ENCODE data around the gene NBL1.
"Not testable (repeated sequence)": the region's sequence is repeated elsewhere in the genome, so short reads cannot be mapped to it uniquely, and the experiment has no call there.

Gene NBL1

DNA sequence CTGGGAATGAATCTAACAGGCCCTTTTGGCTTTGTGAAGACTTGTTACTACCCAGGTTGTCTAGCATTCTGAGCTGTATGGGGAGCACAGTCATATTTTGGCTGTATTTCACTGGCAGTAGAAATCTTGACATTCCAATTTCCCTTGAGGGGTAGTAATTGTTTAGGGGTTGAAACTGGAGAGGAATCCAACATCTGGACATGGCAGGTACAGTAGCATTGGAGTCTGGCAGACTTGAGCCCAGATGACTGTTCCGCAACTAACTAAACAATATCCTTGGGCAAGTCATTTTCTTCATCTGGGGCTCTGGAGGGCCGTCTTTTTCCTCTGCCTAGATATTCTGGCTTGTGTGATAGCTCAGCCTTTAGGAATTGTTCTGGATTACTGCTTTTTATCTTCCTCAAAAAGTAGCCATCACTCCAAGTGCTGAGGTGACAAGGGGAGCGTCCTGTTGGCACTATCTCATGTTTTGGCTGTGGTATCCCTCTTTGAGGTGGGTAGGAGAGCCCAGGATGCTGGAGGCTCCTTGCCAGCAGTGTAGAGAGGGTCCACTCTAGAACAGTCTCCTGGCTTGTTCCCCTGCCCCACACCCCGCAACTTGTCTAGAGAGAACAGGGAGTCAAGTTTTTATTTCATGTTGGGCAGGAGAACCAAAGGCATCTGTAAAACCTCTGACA is 22.7 kb upstream of the NBL1 start:
- DNase-seq (ENCODE audit: low read depth in 2 of 2) = no peak

DNA sequence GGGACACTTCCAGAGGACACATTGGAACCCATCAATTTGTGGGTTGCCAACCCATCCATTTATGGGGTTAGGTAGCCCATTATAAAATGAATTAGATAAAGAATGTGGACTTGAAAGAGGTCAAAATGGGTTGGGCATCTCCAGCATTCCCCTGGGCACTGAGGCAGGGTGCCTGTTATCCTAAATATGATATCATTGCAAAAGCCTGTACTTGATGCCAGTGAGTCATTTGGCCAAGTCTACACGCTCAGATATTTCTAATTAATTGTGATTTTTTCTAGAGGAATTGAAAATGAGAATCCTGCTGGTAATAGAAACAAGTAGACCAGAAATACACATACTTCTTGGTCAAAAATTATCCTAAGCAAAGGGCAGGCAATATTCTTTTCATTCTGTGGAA is 21.9 kb upstream of the NBL1 start:
- DNase-seq (ENCODE audit: low read depth in 2 of 2) = no peak

DNA sequence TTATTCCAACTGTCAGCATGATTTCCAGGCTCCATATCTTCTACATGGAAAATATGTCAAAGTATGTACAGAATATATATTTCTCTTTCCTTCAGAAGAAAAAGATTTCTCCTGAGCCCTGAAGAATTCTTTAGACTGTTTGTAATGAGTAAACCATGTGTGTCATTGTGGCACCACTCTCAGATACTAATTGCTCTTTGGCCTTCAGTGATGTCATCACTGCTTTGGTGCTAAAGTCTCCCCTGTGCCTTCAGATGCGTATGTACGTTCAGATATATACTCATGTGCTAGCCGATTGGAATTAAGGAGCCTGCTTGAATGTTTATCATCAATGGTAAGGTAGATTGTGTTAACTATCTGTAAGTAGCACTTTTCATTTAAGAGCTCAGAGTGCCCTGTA is 20.6 kb upstream of the NBL1 start:
- no peak for DNase-seq (ENCODE audit: low read depth in 2 of 2)

DNA sequence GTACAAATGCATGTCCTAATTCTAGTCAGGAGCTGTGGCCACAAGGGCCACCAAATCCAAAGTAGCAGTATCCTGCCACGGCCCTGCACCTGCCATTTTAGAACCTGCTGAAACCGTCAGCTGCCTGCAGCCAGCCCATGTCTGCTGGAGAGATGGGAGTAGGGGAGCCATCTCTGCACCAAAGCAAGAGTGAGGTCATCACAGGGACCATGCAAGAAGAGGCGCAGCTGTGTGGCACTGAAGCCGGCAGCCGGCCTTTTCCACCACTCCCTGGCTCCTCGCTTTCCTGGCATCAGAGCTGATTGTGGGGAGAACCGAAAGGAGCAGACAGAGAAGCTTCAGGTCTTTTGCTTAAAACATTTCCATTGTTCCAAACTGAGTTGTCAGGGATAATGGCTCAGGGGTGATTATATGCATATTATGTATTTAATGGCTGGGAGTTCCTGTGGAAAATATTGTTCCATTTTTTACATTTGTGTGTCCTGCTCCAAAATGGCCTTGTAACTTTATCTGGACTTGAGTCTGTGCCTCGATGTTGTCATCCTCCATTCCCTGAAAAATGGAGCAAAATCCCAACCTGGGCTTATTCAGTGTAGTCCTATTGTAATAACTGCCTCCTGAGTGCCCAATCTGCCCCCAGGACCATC is 18.7 kb upstream of the NBL1 start:
- no peak for DNase-seq (ENCODE audit: low read depth in 2 of 2)

DNA sequence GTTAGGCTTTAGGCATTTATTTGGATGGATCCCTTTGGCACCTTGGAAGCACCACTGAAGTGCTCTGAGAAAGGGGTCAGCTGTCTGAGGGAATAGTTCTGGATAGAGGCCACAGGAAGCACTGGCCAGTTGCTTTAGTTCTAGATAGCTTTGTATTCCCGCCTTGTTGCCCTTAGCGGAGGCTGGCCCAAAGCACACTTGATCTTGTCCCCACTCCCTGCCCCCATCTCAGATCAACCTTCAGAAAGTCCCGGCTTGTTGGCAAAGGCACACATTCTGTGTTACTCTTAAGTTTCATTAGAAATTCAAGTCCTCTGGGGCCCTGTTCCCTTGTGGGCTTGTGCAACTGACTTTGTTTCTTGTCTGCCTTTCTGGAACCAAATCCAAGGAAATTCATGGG is 15.2 kb upstream of the NBL1 start:
- no peak for DNase-seq (ENCODE audit: low read depth in 2 of 2)

DNA sequence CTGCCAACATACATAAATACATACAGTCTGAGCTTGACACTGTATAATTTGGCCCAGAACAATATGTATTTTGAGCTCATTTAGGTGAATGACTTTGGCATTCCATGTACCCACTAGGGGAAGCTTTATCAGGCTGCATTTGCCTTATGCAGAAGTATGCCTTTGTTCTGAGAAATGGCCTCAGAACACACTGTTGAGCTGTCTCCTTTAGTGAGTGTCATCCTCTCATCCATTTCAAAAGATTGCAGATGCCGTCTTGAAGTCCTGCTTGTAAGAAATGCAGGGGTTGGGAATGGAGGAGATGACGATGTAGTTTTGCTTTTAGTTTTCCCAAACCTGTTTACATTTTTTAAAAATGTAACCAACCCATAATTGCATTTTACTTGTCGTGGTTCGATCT is 14.8 kb upstream of the NBL1 start:
- no peak for DNase-seq (ENCODE audit: low read depth in 2 of 2)

DNA sequence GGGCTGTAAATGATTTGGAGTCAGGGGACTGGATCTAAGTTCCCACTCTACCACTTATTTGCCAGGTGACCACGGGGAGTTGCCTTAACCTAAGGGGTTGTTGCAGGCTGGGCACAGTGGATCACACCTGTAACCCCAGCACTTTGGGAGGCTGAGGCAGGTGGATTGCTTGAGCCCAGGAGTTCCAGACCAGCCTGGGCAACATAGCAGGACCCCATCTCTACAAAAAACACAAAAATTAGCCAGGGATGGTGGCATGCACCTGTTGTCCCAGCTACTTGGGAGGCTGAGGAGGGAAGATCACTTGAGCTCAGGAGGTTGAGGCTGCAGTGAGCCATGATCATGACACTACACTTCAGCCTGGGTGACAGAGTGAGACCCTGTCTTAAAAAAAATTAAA is 13.9 kb upstream of the NBL1 start:
- DNase-seq (ENCODE audit: low read depth in 2 of 2) = not testable (repeated sequence)

DNA sequence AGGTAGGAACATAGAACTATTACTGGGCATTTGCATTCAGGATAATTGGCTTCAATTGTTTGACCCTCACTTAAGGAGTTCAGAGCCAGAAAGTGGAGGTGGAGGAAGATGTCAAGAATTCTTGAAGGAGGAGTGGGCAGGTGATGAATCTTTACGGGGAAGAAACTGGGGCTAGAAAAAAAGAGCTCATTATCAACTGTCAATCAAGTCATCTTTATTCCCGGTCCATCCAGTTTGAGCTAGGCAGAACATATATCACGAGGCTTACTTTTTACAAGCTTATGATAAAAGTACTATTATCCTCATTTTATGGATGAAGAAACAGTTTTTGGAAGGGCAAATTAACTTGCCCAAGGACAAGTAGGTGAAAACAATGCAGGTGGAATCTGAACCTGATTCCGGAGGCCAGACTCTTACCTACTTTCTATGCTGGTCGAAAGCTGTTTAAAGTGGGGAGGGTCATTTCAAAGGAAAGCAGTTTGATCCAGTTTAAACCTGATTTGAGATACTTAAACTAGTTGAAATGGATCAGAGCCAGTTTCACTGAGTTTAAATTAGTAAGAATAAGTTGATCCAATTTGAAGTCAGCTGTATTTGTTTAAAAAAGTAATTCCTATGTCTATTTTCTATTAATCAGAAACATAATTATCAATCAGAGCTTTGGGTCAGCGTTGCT is 13.3 kb upstream of the NBL1 start:
- no peak for DNase-seq (ENCODE audit: low read depth in 2 of 2)

DNA sequence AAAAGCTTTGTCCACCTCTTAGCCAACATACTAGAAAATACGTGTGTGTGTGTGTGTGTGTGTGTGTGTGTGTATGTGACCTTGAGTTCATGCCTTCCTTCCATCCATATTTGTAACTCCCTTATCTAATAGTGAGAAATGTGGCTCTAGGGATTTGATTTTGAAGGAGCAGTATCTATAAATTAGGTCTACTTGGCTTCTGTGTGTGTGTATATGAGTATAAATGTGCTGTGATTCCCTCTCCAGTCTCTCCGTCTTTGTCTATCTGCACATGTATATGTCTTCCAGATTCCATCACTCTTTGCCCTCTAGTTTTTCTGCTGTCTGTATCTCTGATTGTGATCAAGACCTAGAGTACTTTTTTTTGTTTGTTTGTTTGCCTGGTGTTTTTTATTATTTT is 11.9 kb upstream of the NBL1 start:
- no peak for DNase-seq (ENCODE audit: low read depth in 2 of 2)

DNA sequence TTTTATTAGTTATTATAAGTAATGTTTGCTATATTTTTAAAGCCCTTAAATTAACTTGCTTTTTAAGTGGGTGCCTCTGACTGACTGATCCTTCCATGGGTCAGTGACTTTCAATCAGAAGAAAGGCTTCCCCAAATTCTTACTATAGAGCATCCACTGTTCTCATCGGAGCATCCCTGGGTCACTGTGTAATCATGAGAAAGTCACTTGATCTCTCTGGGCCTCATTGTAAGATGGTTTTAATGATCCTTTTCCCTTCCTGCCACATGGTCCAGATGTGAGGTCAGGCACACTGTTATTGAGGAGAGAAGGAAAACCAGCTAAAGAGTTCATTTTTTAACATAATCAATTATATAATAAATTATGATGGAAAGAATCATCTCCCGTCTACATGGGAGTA is 11.0 kb upstream of the NBL1 start:
- DNase-seq (ENCODE audit: low read depth in 2 of 2) = no peak

DNA sequence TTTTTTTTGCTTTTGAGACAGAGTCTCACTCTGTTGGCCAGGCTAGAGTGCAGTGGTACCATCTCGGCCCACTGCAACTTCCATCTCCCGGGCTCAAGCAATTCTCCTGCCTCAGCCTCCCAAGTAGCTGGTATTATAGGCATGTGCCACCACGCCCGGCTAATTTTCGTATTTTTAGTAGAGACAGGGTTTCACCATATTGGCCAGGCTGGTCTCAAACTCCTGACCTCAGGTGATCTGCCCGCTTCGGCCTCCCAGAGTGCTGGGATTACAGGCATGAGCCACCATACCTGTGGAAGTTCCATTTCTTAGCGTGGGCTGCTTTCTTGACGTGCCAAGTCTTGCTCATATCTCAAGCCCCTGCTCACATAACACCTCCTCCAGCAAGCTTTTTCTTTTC is 9.0 kb upstream of the NBL1 start:
- not testable (repeated sequence) for DNase-seq (ENCODE audit: low read depth in 2 of 2)

DNA sequence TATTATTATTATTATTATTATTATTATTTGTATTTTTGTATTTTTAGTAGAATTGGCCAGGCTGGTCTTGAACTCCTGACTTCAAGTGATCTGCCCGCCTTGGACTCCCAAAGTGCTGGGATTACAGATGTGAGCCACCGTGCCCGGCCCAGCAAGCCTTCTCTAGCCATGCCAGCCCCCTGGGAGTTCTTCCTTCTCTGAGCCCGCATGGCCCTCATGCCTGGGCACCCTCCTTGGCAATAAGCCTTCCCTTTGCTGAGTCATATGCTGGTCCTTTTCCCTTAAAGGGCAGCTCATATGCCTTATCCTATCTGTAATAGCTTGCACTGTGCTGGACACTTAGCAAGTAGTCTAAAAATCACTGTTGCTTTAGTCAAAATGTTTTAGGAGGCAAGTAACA is 8.5 kb upstream of the NBL1 start:
- no peak for DNase-seq (ENCODE audit: low read depth in 2 of 2)

DNA sequence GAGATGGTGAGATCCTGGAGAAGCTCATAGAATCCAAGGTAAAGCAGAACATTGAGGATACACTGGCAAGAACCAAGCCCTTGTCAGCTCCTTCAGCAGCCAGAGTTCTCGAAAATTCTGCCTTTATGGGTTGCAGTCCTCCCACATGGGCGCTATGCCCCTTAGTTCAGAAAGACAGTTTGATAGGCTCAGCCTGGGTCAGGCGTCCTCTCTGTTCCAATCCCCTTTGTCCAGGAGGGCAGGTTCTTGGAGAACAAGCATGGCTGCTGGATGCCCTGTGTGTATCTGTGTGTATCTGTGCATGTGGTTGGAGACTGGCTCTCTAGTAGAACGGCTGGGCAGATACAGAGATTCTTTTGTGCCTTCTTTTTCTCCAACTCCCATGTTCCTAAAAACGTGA is 8.0 kb upstream of the NBL1 start:
- DNase-seq (ENCODE audit: low read depth in 2 of 2) = no peak

DNA sequence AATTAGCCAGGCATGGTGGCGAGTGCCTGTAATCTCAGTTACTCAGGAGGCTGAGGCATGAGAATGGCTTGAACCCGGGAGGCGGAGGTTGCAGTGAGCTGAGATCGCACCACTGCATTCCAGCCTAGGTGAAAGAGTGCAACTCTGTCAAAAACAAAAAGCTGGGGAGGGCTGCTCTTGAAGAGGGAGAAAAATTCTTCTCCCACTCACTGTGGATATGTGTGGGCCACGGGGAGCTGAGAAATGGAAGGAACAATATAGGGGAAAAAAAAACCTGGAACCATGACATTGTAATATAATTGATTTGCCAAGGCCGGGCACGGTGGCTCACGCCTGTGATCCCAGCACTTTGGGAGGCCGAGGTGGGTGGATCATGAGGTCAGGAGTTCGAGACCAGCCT is 7.4 kb upstream of the NBL1 start:
- not testable (repeated sequence) for DNase-seq (ENCODE audit: low read depth in 2 of 2)

DNA sequence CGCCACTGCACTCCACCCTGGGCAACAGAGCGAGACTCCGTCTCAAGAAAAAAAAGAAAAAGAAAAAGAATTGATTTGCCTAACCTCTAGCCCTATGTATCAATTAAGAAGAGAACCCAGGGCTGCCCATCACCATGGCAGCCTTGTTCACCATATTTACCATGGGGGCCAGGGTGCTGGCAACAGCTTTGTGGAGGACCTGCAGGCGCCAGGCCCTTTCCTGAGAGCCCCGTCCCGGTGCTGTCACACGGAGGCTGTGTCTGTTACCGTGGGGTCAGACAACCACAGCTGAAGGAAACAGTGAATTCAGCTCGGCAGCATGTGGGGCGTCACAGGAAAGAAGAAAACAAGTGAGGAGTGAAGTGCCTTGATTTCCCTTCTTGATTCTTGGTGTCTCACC is 6.5 kb upstream of the NBL1 start:
- no peak for DNase-seq (ENCODE audit: low read depth in 2 of 2)

DNA sequence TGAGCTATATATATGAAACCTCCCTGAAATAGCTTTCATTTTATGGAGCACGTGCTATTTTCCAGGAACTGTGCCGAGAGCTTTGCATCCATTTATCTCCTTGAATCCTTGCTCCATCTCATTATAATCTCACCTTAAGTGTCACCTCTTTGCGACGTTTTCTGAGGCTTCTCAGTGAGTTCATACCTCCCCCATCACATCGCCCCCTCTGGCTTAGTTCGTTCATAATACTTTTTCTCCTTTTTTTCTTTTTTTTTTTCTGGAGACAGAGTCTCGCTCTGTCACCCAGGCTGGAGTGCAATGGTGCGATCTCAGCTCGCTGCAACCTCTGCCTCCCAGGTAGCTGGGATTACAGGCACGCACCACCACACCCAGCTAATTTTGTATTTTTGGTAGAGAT is 4.9 kb upstream of the NBL1 start:
- not testable (repeated sequence) for DNase-seq (ENCODE audit: low read depth in 2 of 2)

DNA sequence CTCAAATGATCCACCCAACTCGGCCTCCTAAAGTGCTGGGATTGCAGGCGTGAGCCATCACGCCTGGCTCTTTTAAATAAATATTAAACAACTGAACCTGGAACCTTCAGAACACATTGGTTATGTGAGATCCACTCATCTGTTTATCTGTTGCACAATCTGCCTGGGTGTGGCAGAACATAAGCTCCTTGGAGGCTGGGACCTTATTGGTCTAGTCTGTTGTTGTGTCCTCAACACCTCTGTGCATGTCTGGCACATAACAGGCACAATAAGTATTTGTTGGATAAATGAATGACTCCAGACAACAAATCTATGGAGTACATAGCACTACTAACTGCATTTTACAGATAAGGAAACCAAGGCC is 4.1 kb upstream of the NBL1 start:
- no peak for DNase-seq (ENCODE audit: low read depth in 2 of 2)

DNA sequence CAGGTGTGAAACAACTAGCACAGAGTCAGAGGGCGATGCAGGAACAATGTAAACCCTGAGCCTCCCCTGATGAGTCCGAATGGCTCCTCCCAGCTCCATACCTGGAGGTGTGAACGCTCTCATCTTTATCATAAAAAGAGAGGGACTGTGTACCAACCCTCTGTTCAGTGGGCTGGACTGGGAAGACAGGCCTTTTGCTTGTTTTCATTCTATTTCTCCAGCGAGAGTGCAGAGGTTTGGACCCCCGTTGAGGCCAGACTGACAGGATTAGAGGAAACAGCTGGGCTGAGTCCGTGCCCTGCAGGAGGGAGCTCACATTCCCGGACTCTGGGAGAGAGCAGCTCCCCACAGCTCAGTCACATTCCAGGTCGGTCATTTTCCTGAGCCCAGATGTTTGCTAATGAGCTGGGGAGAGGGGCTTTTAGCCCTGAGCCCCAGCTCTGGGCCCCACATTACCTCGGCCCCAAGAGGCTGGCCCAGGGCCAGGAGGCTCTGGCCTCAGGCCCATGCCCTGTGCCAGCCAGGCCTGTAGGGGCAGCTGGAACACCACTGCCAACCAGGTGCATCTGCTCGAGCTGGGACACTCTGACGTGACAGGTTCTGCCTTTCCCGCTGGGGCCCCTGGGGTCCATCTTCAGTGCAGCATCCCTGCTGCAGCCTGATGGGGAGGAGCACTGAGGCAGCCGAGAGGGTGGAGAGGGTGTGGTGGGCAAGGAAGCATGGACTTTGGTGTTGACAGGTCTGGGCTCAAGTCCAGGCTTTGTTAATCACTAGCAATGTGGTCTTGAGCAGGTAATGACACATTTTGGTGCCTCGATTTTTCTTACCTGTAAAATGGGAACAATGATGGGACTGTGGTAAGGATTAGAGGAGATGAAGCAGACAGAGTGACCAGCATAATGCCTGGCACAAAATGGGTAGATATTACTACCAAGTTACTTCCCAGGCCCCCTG is 3.5 kb upstream of the NBL1 start:
- DNase-seq (ENCODE audit: low read depth in 2 of 2) = no peak

DNA sequence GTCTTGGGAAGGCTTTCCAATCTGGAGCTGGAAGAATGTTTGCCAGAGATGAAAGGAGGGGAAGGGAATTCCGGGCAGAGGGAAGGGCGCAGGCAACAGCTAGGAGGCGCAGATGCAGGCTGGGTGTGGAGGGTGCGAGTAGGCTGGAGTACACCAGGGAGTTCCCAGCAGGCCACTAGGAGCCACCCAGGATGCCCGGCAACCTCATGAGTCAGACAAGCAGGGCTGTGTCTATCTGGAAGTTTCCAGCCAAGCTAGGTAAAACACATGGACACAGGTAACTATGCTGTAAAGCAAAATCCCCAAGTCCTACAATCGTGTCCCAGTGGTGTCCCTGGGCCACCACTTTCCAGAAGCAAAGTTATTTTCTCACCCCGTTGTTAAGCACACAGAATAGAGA is 990 bp upstream of the NBL1 start:
- DNase-seq (ENCODE audit: low read depth in 2 of 2) = no peak

DNA sequence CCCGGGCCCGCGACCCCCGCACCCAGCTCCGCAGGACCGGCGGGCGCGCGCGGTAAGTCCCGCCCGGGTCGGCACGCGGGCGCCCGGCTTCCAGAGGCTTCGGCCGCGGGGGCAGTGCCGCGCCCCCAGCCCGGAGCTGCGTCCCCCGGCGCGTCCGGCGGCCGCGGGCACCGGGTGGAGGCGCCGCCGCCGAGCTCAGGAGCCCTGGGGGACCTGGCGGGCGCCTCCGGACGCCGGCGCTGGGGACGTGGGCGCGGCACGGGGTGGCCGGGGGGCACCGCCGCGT is 227 bp downstream of the NBL1 start:
- no peak for DNase-seq (ENCODE audit: low read depth in 2 of 2)

DNA sequence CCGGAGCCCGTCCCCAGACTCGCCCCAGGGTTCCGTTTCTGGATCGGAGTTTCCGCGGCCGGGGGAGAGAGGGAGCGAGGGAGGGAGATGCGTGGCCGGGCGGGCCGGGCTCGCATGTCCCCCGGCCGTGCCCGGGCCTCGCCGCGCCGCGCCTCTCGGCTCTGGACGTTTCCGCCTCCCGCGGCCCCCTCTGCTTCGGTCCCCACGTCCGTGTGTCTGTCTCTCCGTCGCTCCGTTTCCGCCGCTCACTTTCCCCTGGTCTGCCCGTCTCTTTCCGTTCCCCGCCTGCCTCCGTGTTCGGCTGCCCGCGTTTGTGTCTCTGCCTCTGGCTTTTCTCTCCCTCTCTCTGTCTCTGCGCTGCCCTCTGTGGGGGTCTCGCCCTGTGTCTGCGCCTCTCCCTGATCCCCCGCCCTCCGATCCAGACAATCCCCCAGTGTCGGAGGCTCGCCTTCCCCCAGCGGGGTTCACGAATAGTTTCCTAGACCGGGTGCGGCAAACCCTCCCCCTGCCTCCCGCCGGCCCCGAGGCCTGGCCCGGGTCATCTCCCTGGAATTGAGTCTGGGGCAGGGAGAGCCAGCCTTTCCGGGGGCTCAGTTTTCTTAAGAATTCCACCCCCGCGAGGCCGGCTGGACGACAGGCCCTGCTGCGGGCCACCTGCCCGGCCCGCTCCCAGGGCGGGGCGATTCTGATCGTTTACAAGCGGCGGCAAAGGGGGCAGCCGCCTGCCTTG is 735 bp downstream of the NBL1 start:
- DNase-seq (ENCODE audit: low read depth in 2 of 2) = no peak

All from stimulated activated CD8-positive, alpha-beta memory T cell treated with anti-CD3 and anti-CD28 coated beads, Interleukin-7, amount 100 ng/mL, for 4 hours (primary cell).